A549 (cell line): ENCODE results near the gene NAA25.

Experiments
- HOXA7 ChIP-seq: fragments of 250-450 bp; sonication (Bioruptor Pico); IDR thresholded peaks from 2 replicates; pipeline ENCODE4 v1.5.0; 2020; ENCODE audit warnings: mild to moderate bottlenecking, moderate library complexity
- JUN ChIP-seq, 2 experiments: fragments of >200 bp; sonication (Bioruptor Twin); formaldehyde crosslinking; IDR thresholded peaks; 2 replicates in 1 of 2; 3 replicates in 1 of 2; pipeline ENCODE4 v1.6.1; 2016 to 2017
- MAFK ChIP-seq: fragments of 450-650 bp; IDR thresholded peaks from 2 replicates; pipeline ENCODE4 v1.6.1; 2014; ENCODE audit not compliant: partially characterized antibody
- NR3C1 ChIP-seq: fragments of >200 bp; sonication (Bioruptor Twin); formaldehyde crosslinking; IDR thresholded peaks from 3 replicates; pipeline ENCODE4 v1.6.1; 2017
- POLR2A ChIP-seq: IDR thresholded peaks from 2 replicates; pipeline ENCODE4 v1.6.1; 2012; ENCODE audit warnings: mild to moderate bottlenecking, low read length
- TF ChIP-seq, protein P1 (sequence below): fragments of >200 bp; sonication (Bioruptor Twin); formaldehyde crosslinking; IDR thresholded peaks from 3 replicates; pipeline ENCODE4 v1.5.1; 2016
- TF ChIP-seq, protein P2 (sequence below): IDR thresholded peaks from 2 replicates; pipeline ENCODE4 v1.6.1; 2012
- TF ChIP-seq, protein P3 (sequence below): IDR thresholded peaks from 2 replicates; pipeline ENCODE4 v1.6.1; 2012

DNA sequence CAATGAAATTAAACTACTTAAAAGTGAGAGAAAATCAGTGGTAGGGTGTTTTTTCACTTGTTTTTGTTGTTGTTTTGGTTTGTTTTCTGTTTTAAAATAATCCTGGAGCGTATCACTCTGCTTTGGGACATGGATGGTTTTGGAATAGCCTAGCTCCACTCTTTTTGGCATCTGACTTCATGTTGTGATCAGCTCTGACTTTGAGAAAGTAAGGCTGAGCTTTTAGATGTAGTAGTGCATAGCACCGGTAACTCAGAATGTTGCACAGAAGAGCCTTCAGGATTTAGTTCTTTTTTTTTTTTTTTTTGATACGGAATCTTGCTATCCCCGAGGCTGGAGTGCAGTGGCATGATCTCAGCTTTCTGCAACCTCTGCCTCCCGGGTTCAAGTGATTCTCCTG, 24.8 kb upstream of the NAA25 start:
- TF ChIP-seq, protein P1, sequence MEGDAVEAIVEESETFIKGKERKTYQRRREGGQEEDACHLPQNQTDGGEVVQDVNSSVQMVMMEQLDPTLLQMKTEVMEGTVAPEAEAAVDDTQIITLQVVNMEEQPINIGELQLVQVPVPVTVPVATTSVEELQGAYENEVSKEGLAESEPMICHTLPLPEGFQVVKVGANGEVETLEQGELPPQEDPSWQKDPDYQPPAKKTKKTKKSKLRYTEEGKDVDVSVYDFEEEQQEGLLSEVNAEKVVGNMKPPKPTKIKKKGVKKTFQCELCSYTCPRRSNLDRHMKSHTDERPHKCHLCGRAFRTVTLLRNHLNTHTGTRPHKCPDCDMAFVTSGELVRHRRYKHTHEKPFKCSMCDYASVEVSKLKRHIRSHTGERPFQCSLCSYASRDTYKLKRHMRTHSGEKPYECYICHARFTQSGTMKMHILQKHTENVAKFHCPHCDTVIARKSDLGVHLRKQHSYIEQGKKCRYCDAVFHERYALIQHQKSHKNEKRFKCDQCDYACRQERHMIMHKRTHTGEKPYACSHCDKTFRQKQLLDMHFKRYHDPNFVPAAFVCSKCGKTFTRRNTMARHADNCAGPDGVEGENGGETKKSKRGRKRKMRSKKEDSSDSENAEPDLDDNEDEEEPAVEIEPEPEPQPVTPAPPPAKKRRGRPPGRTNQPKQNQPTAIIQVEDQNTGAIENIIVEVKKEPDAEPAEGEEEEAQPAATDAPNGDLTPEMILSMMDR: no peak
- TF ChIP-seq JUN (IDR thresholded peaks at IDR 0.05): no peak
- TF ChIP-seq, protein P2, sequence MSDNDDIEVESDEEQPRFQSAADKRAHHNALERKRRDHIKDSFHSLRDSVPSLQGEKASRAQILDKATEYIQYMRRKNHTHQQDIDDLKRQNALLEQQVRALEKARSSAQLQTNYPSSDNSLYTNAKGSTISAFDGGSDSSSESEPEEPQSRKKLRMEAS: no peak
- no peak for TF ChIP-seq POLR2A
- TF ChIP-seq, protein P3, sequence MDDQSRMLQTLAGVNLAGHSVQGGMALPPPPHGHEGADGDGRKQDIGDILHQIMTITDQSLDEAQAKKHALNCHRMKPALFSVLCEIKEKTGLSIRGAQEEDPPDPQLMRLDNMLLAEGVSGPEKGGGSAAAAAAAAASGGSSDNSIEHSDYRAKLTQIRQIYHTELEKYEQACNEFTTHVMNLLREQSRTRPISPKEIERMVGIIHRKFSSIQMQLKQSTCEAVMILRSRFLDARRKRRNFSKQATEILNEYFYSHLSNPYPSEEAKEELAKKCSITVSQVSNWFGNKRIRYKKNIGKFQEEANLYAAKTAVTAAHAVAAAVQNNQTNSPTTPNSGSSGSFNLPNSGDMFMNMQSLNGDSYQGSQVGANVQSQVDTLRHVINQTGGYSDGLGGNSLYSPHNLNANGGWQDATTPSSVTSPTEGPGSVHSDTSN: no peak
- no peak for TF ChIP-seq MAFK
- no peak for TF ChIP-seq HOXA7 (CRISPR knock-in tag)
- no peak for TF ChIP-seq NR3C1
